A549 (cell line): ENCODE measurements around the gene CFAP99. TPM values are rescaled to one million over a fixed set of nuclear protein-coding genes. Genes with fewer than 3 reads are reported as not detected.

ENCODE experiments used
- ATAC-seq, 2 experiments: fragments of 200-7000 bp in 1 of 2; fragments of >200 bp in 1 of 2; cut with Nextera tagmentation in 1 of 2; cut with Tn5 transposase in 1 of 2; 3 replicates each; pipeline versions ENCODE4 v1.8.0 to v1.9.1; 2018 to 2020; ENCODE audit warnings: mild to moderate bottlenecking in 1 of 2, moderate library complexity in 1 of 2
- CTCF ChIA-PET: fragments of 300-600 bp; sonication (Branson Sonifier 250); formaldehyde crosslinking; extraction: SDS; loops from one replicate; lab custom pipeline; 2021; ENCODE audit warnings: antibody characterized with exemption, inconsistent platforms; lab: Yijun Ruan, JAX
- POLR2A ChIA-PET: fragments of 350-600 bp; formaldehyde crosslinking; extraction: SDS; loops from one replicate; lab custom pipeline; 2021; ENCODE audit warnings: antibody characterized with exemption, inconsistent platforms; lab: Yijun Ruan, JAX
- DNase-seq, 2 experiments: peaks; one replicate each; pipeline versions ENCODE4 v3.0.0 to v3.0.0-alpha.2; 2011 to 2016; ENCODE audit warnings: low read depth in 1 of 2, low spot score in 1 of 2
- FAIRE-seq: peaks from 2 replicates; lab custom pipeline; 2011; peaks lifted over from hg19 to GRCh38; lab: Jason Lieb, UNC
- H3K27ac ChIP-seq, 2 experiments: fragments of >200 bp; sonication (Bioruptor Twin); formaldehyde crosslinking; 3 replicates each; pipeline ENCODE4 v1.5.1; 2016 to 2017
- H3K4me1 ChIP-seq: fragments of >200 bp; sonication (Bioruptor Twin); formaldehyde crosslinking; 3 replicates; pipeline ENCODE4 v1.6.1; 2016
- H3K4me2 ChIP-seq: fragments of >200 bp; sonication (Bioruptor Twin); formaldehyde crosslinking; 3 replicates; pipeline ENCODE4 v1.6.1; 2016
- H3K4me3 ChIP-seq: fragments of >200 bp; sonication (Bioruptor Twin); formaldehyde crosslinking; 3 replicates; pipeline ENCODE4 v1.5.1; 2016
- H3K9me3 ChIP-seq: fragments of >200 bp; sonication (Bioruptor Twin); formaldehyde crosslinking; 3 replicates; pipeline ENCODE4 v1.6.1; 2016
- BHLHE40 ChIP-seq: IDR thresholded peaks from 2 replicates; pipeline ENCODE4 v1.6.1; 2012; ENCODE audit warnings: low read depth, low read length, inconsistent platforms
- CBX2 ChIP-seq: fragments of 200-600 bp; sonication (generic); IDR thresholded peaks from 2 replicates; pipeline ENCODE4 v1.6.1; 2016; ENCODE audit warnings: low read depth, mild to moderate bottlenecking, borderline replicate concordance
- CBX8 ChIP-seq: fragments of 200-600 bp; sonication (generic); IDR thresholded peaks from 2 replicates; pipeline ENCODE4 v1.6.1; 2016
- CHD4 ChIP-seq: fragments of 200-600 bp; sonication (generic); IDR thresholded peaks from 2 replicates; pipeline ENCODE4 v1.6.1; 2016; ENCODE audit warnings: antibody characterized with exemption, mild to moderate bottlenecking, borderline replicate concordance
- CTCF ChIP-seq: fragments of >200 bp; sonication (Bioruptor Twin); formaldehyde crosslinking; IDR thresholded peaks from 3 replicates; pipeline ENCODE4 v1.5.1; 2016
- EHMT2 ChIP-seq: fragments of 200-600 bp; sonication (generic); IDR thresholded peaks from 2 replicates; pipeline ENCODE4 v1.6.1; 2016; ENCODE audit warnings: antibody characterized with exemption, low read depth, mild to moderate bottlenecking, moderate library complexity
- EP300 ChIP-seq, 2 experiments: fragments of >200 bp; sonication (Bioruptor Twin); formaldehyde crosslinking; IDR thresholded peaks; 2 replicates in 1 of 2; 3 replicates in 1 of 2; pipeline ENCODE4 v1.6.1; 2016 to 2017
- ESRRA ChIP-seq: fragments of 150-350 bp; IDR thresholded peaks from 2 replicates; pipeline ENCODE4 v1.6.1; 2014; ENCODE audit warnings: mild to moderate bottlenecking, low read length, borderline replicate concordance
- FOSB ChIP-seq: fragments of 250-450 bp; sonication (Bioruptor Pico); IDR thresholded peaks from 2 replicates; pipeline ENCODE4 v1.5.0; 2020; ENCODE audit warnings: mild to moderate bottlenecking, moderate library complexity
- FOSL2 ChIP-seq, 2 experiments: fragments of 450-650 bp in 1 of 2; fragments of >200 bp in 1 of 2; sonication (Bioruptor Twin) in 1 of 2; formaldehyde crosslinking; IDR thresholded peaks; 2 replicates each; pipeline versions ENCODE4 v1.5.0 to v1.6.1; 2016 to 2020; ENCODE audit warnings: mild to moderate bottlenecking in 1 of 2, moderate library complexity in 1 of 2
- HOXB5 ChIP-seq: fragments of 250-450 bp; sonication (Bioruptor Pico); IDR thresholded peaks from 2 replicates; pipeline ENCODE4 v1.5.0; 2020; ENCODE audit warnings: mild to moderate bottlenecking, moderate library complexity
- JUNB ChIP-seq: fragments of >200 bp; sonication (Bioruptor Twin); formaldehyde crosslinking; IDR thresholded peaks from 2 replicates; pipeline ENCODE4 v1.6.1; 2016
- KDM1A ChIP-seq: fragments of 200-600 bp; sonication (generic); IDR thresholded peaks from 2 replicates; pipeline ENCODE4 v1.6.1; 2016; ENCODE audit warnings: low read depth, mild to moderate bottlenecking
- KDM5A ChIP-seq: fragments of 200-600 bp; sonication (generic); IDR thresholded peaks from 2 replicates; pipeline ENCODE4 v1.6.1; 2016; ENCODE audit warnings: antibody characterized with exemption, mild to moderate bottlenecking
- MAZ ChIP-seq: fragments of 150-350 bp; IDR thresholded peaks from 2 replicates; pipeline ENCODE4 v1.6.1; 2014; ENCODE audit warnings: antibody characterized with exemption, low read depth, low read length, borderline replicate concordance
- MYC ChIP-seq: IDR thresholded peaks from 2 replicates; pipeline ENCODE4 v1.6.1; 2012; ENCODE audit warnings: mild to moderate bottlenecking, inconsistent platforms, low read length, improper control_type of control experiment, borderline replicate concordance
- NPAS2 ChIP-seq: fragments of 250-450 bp; sonication (Bioruptor Pico); IDR thresholded peaks from 2 replicates; pipeline ENCODE4 v1.8.0; 2022; ENCODE audit warnings: mild to moderate bottlenecking, moderate library complexity, borderline replicate concordance
- NR3C1 ChIP-seq: fragments of >200 bp; sonication (Bioruptor Twin); formaldehyde crosslinking; IDR thresholded peaks from 3 replicates; pipeline ENCODE4 v1.6.1; 2017
- PBX3 ChIP-seq: IDR thresholded peaks from 2 replicates; pipeline ENCODE4 v1.6.1; 2012
- POLR2AphosphoS2 ChIP-seq: conservative IDR thresholded peaks from 2 replicates; pipeline ENCODE4 v1.6.1; 2012; ENCODE audit warnings: low read length, improper control_type of control experiment, inconsistent platforms
- RCOR1 ChIP-seq: fragments of 150-350 bp; IDR thresholded peaks from 2 replicates; pipeline ENCODE4 v1.6.1; 2014; ENCODE audit warnings: antibody characterized with exemption, low read length, low read depth
- RFX5 ChIP-seq: fragments of 450-650 bp; IDR thresholded peaks from 2 replicates; pipeline ENCODE4 v1.7.1; 2014; ENCODE audit warnings: antibody characterized with exemption, mild to moderate bottlenecking, moderate library complexity
- RNF2 ChIP-seq: fragments of 200-600 bp; sonication (generic); IDR thresholded peaks from 2 replicates; pipeline ENCODE4 v1.6.1; 2016; ENCODE audit warnings: low read depth, mild to moderate bottlenecking, antibody characterized with exemption, moderate library complexity, borderline replicate concordance
- SMC3 ChIP-seq: fragments of >200 bp; sonication (Bioruptor Twin); formaldehyde crosslinking; IDR thresholded peaks from 3 replicates; pipeline ENCODE4 v1.6.1; 2018; ENCODE audit warnings: inconsistent platforms
- USF2 ChIP-seq: fragments of 450-650 bp; IDR thresholded peaks from 2 replicates; pipeline ENCODE4 v1.6.1; 2014; ENCODE audit warnings: antibody characterized with exemption
- ZC3H11A ChIP-seq: fragments of 450-650 bp; IDR thresholded peaks from 2 replicates; pipeline ENCODE4 v1.6.1; 2014; ENCODE audit warnings: antibody characterized with exemption, mild to moderate bottlenecking
- ZNF302 ChIP-seq: fragments of 250-450 bp; sonication (Bioruptor Pico); IDR thresholded peaks from 2 replicates; pipeline ENCODE4 v1.9.0; 2021; ENCODE audit warnings: inconsistent platforms, mild to moderate bottlenecking, moderate library complexity
- WGBS: methylation state at CpG from one replicate; pipeline ENCODE4 v1.1.6; 2017; ENCODE audit errors: missing lambda C conversion rate; 5-methylcytosine and 5-hydroxymethylcytosine counted together
- polyA plus RNA-seq, 4 experiments: library from polyadenylated mRNA; depleted of rRNA in 3 of 4; stranded (reverse); fragments of >200 nt; fragmentation: RNase III in 1 of 4; extraction: RNeasy Plus Mini Kit Qiagen cat#74134 plus additional on column Dnase treatment in 1 of 4; gene quantifications; 2 replicates in 3 of 4; 3 replicates in 1 of 4; pipeline ENCODE4 v1.2.3, GENCODE V29; 2011 to 2017
- TF ChIP-seq, protein P1 (sequence below): fragments of 250-450 bp; sonication (Bioruptor Pico); IDR thresholded peaks from 2 replicates; pipeline ENCODE4 v1.5.0; 2021; ENCODE audit warnings: mild to moderate bottlenecking, moderate library complexity, borderline replicate concordance
- TF ChIP-seq, protein P2 (sequence below): fragments of 150-350 bp; IDR thresholded peaks from 2 replicates; pipeline ENCODE4 v1.6.1; 2014; ENCODE audit warnings: low read depth, mild to moderate bottlenecking, low read length

CFAP99 gene
- polyA plus RNA-seq, 2 of the 4 experiments (the other 2 are of a cell fraction) = 0.09 TPM; not detected in 1

DNA sequence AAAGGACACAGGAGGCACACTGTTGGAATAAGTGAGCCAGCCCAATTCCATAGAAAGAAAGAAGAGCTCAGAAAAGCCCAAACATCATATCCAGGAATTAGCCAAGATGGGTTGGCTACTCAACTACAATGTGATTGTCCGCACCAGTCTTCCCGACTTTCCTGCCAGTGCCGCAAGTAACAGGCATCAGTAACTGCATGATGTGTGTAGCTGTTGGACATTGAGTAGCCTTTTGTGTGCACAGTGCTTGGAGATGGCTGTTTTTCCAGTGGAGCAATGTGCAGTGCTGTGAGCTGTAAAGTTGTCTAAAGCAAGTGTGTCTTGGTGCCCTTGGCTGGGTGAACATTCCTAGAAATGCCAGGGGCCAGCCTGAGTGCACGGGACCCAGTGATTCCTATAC, 88.5 kb downstream of the CFAP99 start (continued):
- no peak for TF ChIP-seq CTCF
- no peak for TF ChIP-seq RNF2
- TF ChIP-seq KDM5A = no peak
- no peak for TF ChIP-seq BHLHE40
- TF ChIP-seq CBX8 = no peak
- TF ChIP-seq MAZ = no peak

GRCh38 chr4:2507855-2508254, 89.1 kb downstream of the CFAP99 start:
- DNase-seq (no peak), ATAC-seq (no peak), FAIRE-seq (no peak)
- POLR2A ChIA-PET = no interaction called here
- CTCF ChIA-PET = interaction anchor here (0.6 to 0.9 kb wide), 2 partner anchors 9 to 330 kb away, joined by 3 read pairs; no protein-coding TSS in a partner anchor
- Histone ChIP-seq H3K9me3 (no peaks in the 10 kb centered on the region), H3K4me2 (no peak overlapping the region), H3K4me1 (no peaks in the 10 kb centered on the region), H3K27ac (no peak overlapping the region), H3K4me3 (no peak overlapping the region)
- WGBS = 93% methylated on average over 6 of the region's 7 CpGs
- TF ChIP-seq POLR2AphosphoS2 (no peak), KDM1A (no peak), USF2 (no peak), RFX5 (no peak), FOSB (CRISPR knock-in tag) (no peak), MYC (no peak), HOXB5 (no peak), SMC3 (no peak), NPAS2 (CRISPR knock-in tag) (no peak)

DNA sequence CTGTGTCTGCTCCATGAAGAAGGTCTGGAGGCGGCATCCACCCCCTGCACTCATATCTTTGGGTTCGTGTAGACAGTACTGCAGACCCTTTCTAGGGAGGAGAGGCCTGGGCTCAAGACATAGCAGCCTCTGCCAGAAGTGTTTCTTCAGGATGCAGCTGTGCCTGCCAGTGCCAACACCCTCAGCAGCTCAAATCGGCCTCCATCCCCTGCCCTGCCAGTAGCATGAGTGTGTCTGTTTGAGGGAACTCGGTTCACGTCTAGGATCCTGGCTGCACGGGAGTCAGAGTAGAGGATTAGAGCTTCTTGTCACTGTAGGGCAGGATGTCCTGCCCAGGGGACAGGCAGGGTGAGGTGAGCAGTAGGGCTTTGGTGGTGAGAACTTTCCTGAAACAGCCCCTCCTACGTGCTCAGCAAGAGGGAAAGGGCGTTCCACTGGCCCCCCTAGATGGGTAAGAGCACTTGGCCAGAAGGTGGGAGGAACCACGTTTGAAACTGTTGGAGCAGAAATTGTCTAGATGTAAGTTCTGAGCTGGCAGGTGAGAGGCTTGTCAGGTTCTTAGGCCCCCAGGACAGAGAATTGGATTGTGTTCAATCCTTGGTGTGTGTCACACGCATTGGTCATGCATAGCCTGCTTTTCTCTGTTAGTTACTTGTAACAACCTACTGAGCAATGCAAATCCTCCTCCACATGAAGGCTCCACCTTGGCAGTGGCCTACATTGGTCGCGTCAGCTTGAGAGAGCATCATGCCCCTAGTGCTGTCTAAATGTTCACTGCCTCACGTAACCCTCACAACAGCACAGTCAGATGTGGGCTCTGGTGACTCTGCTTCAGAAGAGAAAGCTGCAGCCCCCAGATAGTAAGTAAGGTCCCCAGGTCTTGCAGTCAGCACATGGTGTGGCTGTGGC, 91.8 kb downstream of the CFAP99 start:
- ATAC-seq (no peak), DNase-seq (no peak), FAIRE-seq (no peak)
- Histone ChIP-seq H3K4me1 (no peaks in the 10 kb centered on the region), H3K4me2 (no peak overlapping the region), H3K9me3 (no peaks in the 10 kb centered on the region), H3K4me3 (no peak overlapping the region), H3K27ac (no peak overlapping the region)
- POLR2A ChIA-PET = no interaction called here
- WGBS = 94% methylated on average over 11 of the region's 13 CpGs
- CTCF ChIA-PET = no interaction called here
- TF ChIP-seq EP300 (IDR thresholded peaks at IDR 0.05) (no peak), EHMT2 (no peak), NR3C1 (no peak), FOSL2 (IDR thresholded peaks at IDR 0.05) (no peak), FOSL2 (CRISPR knock-in tag; IDR thresholded peaks at IDR 0.05) (no peak), NPAS2 (CRISPR knock-in tag) (no peak), CHD4 (no peak), RCOR1 (no peak), ZNF302 (CRISPR knock-in tag) (no peak), KDM1A (no peak), ESRRA (no peak), JUNB (no peak), PBX3 (no peak), CBX2 (no peak), ZC3H11A (no peak), RNF2 (no peak)
- TF ChIP-seq, protein P1, sequence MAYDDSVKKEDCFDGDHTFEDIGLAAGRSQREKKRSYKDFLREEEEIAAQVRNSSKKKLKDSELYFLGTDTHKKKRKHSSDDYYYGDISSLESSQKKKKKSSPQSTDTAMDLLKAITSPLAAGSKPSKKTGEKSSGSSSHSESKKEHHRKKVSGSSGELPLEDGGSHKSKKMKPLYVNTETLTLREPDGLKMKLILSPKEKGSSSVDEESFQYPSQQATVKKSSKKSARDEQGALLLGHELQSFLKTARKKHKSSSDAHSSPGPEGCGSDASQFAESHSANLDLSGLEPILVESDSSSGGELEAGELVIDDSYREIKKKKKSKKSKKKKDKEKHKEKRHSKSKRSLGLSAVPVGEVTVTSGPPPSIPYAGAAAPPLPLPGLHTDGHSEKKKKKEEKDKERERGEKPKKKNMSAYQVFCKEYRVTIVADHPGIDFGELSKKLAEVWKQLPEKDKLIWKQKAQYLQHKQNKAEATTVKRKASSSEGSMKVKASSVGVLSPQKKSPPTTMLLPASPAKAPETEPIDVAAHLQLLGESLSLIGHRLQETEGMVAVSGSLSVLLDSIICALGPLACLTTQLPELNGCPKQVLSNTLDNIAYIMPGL (CRISPR knock-in tag) = no peak
- TF ChIP-seq, protein P2, sequence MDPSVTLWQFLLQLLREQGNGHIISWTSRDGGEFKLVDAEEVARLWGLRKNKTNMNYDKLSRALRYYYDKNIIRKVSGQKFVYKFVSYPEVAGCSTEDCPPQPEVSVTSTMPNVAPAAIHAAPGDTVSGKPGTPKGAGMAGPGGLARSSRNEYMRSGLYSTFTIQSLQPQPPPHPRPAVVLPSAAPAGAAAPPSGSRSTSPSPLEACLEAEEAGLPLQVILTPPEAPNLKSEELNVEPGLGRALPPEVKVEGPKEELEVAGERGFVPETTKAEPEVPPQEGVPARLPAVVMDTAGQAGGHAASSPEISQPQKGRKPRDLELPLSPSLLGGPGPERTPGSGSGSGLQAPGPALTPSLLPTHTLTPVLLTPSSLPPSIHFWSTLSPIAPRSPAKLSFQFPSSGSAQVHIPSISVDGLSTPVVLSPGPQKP = no peak
